ENCODE data around the gene ADCY9.
"Not testable (repeated sequence)": the region's sequence is repeated elsewhere in the genome, so short reads cannot be mapped to it uniquely, and the experiment has no call there.

Gene ADCY9

DNA sequence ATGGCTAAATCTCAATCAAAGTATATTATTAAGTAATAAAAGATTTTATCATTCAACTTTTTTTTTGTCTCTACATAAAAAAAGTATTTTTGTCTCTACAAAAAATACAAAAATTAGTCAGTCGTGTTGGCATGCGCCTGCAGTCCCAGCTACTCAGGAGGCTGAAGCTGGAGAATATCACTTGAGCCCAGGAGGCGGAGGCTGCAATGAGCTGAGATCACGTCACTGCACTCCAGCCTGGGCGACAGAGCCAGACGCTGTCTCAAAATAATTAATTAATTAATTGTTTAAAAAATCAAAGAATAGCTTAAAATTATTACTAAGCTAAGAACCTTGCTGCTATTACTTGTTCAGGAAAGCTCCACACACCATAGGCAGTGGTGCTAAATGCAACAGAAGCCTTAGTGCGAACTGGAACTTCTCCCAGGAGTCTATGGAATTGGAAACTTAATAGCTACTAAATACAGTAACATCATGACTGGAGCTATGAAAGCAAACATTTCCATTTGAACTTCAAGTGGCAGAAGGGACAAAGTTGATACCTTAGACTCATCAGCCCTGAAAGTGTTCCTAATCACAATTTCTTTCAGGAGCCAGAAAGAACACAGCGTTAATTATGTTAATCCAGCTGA is 22.6 kb downstream of the ADCY9 start:
- no peak for DNase-seq (ENCODE audit: low spot score)

DNA sequence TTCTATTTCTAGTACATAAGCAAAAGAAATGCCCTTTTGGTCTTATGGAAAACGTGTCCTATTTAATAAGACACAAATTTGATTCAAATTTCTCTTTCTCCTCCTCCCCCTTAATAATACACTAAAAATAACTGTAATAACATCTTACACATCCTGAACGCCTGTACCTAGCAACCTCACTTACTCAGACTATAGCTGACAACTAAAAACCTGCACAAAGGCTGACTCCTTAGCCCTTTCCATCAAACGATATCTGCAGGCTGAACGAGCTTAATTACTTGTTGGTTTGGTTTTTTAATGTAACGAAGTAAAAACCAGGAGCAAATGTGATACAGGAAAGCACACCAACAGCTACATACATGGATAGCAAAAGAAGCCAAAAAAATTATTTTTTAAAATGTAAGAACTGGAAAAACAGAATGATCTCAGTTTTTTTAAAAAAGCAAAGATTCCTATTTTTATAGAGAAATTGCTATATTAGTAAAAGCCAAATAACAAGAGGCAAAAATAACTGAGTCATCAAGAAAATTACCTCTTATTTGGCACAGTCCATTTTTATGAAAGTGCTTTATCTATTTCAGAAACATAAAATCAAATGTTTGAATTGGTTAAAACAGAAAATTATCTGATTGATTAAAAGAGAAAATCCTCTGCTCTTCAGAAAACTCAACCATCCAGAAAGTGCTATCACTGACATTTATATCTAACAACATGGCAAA is 23.5 kb downstream of the ADCY9 start:
- no peak for DNase-seq (ENCODE audit: low spot score)

DNA sequence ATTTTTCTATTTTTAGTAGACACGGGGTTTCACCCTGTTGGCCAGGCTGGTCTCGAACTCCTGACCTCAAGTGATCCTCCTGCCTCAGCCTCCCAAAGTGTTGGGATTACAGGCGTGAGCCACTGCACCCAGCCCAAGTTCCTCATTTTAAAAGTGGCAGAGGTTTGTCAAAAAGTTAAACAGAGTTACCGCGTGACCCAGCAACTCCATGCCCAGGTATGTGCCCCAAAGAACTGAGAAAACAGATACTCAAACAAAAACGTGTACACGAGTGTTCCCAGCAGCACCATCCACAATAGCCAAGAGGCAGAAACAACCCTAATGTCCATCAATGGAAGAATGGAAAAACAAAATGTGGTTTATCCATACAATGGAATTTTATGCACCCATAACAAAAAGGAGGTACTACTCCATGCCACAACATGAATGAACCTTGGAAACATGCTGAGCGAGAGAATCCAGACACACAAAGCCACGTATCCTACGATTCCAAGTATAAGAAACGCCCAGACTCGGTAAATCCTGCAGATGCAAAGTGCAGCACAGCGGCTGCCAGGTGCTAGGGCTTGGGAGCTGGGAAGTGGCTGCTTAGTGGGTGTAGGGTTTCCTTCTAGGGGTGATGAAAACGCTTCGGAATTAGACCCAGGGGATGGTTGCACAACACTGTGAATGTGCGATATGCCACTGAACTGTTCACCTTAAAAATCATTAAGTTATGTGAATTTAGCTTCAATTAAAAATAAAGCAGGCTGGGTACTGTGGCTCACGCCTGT is 24.8 kb downstream of the ADCY9 start:
- no peak for DNase-seq (ENCODE audit: low spot score)

DNA sequence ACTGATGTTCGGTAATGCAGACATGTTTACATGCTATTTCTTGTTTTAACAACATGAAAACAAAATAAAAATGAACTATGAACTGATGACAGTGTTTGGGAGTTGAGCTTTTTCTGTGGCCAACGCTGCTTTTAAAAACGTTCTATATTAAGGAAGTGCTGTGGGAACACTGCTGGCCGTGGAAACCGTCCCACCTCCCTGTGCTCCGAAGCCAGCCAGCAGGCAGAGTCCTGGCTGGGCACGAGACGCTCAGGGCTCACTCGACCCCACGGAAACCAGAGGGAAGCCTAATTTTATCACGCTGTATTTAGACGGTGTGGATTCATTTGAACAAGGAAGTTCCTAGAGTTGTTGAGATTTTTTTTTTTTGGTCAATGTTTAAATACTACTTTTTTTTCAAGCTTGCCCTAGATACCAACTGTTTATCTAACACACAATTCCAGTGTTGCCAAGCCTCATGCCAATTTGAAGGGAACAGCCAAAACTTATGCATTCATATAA is 25.8 kb downstream of the ADCY9 start:
- DNase-seq (ENCODE audit: low spot score), result no peak

DNA sequence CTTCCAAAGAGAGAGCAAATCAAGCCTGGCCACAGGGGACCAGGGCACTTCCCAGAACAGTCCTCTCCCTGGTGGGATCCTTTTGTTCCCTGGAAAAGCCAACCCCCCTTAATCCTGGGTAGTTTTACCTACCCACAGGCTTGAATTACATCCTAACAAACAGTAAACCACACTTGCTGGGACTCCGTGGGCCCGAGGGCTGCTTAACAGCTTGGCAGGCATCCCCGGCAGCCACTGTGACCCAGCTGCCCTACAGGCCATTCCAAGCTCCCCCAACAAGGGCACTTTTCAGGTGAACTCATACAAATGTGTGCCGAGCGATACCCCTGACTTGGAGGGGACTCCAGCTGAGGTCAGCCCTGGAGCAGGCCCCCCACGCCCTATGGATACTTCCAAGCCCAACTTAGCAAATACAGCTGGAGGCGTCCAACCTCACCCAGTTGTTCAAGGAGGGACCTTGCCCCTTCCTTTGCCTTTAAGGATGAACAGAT is 26.4 kb downstream of the ADCY9 start:
- DNase-seq (ENCODE audit: low spot score), result no peak

DNA sequence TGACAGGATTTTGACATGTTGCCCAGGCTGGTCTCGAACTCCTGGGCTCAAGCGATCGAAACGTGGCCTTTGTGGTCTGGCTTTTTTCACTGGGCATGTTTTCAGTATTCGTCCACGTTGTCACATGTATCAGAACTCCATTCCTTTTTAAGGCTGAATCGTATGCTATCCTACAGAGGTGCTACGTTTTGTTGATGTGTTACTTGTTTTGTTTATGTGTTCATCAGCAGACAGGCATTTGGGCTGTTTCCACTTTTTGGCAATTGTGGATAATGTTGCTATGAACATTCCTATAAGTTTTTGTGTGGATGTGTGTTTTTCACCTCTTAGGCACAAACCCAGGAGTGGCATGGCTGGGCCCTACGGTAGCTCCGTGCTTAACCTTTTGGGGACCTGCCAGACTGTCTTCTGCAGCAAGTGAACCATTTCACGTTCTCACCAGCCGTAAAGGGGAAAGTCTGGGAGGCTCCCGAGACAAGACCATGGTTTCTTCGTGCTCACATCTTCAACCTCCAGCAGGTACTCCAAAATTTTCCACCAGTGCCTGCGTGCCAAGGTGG is 26.9 kb downstream of the ADCY9 start:
- no peak for DNase-seq (ENCODE audit: low spot score)

DNA sequence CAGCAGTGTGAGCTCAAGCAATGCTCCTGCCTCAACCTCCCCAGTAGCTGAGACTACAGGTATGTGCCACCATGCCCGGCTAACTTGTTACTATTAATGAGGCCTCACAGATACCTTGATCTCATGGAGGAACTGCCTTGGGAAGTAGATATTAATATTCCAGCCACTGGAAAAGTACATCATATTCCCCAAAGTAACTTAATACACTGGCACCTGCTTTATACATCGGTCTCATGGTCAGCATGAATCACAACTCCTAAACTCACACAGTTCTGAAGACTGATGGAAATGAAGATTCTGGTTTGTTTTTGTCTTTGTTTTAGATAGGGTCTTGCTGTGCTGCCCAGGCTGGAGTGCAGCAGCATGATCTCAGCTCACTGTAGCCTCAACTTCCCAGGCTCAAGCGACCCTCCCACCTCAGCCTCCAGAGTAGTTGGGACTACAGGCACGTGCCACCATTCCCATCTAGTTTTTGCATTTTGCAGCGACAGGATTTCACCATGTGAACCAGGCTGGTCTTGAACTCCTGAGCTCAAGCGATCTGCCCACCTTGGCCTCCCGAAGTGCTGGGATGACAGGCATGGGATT is 28.2 kb downstream of the ADCY9 start:
- DNase-seq (ENCODE audit: low spot score), result no peak

DNA sequence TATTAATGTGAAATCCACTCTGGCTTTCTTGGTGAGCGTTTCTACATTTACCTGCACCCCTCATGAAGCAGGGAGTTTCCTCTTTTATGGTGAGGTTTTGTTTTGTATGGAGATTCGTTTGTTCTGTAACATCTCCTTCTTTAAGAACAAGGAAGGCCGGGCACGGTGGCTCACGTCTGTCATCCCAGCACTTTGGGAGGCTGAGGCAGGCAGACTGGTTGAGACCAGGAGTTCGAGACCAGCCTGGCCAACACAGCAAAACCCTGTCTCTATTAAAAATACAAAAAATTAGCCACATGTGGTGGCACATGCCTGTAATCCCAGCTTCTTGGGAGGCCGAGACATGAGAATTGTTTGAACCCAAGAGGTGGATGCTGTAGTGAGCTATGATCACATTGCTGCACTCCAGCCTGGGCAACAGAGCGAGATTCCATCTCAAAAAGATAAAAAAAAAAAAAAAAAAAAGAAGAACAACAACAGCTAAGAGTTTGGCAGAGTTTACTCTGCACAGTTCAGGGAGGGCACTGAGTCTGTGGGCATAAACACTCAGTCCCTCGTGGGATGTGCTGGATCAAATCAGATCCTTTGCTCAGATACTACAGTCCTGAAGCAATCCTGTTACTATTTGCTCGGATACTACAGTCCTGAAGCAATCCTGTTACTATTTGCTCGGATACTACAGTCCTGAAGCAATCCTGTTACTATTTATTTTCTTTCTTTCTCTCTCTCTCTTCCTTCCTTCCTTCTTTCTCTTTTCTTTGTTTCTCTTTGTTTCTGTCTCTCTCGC is 28.9 kb downstream of the ADCY9 start:
- no peak for DNase-seq (ENCODE audit: low spot score)

DNA sequence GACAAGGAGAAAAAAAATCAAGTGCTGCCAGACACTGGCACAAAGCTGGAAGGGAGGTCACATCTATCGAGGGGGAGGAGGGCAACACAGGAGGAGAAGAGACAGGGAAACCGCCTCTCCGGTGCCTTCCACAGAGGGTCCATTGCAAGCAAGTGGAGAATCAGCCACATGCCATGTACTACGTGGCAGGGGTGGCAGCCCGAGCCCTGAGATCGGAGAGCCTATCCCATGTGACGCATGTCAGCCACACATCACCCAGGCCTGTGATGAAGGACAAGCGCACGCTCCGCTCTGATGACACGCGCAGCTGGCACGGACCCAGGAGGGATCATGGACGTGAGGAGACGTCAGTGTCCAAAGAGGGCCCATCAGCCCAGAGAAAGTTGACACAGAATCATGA is 30.1 kb downstream of the ADCY9 start:
- DNase-seq (ENCODE audit: low spot score), result no peak

DNA sequence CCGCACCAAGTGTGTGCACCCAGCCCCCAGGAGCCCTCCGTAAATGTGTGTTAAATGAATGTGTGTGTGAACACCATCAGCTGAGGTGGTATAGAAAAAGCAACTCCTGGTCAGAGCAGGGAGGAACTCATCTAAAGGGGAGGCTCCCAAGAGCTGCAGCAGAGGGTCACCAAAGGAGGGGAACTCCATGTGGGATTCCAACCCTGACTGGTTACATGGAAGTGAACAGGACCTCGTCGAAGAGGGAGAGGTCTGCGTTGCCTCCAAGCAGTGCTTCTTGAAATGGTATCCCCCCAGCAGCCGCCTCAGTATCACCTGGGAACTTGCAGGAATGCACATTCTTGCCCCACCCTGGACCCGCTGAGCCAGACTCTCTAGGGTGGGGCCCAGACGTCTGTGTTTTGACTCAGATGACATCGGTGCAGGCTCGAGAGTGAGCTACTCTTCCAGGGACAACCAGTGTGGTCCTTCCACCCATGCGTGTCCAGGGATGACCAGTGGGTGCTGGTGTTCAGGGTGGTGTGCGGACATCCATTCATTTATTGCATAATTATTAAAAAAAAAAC is 30.8 kb downstream of the ADCY9 start:
- DNase-seq (ENCODE audit: low spot score), result no peak

DNA sequence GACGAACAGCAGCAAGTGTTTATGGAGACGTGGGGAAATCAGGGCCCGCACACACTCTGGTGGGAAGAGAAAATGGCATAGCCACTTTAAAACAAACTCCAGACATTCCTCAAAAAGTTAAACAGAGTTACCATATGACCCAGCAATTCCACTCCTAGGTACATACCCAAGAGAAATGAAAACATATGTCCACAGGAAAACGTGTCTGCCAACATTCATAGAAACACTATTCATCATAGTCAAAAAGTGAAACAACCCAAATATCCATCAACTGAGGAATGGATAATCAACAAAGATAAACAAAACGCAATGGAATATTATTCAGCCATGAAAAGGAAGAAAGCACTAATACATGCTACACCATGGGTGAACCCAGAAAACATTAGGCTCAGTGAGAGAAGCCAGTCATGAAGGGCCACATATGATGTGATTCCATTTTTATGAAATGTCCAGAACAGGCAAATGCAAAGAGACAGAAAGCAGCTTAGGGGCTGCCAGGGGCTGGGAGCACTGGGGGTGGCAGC is 32.8 kb downstream of the ADCY9 start:
- no peak for DNase-seq (ENCODE audit: low spot score)

DNA sequence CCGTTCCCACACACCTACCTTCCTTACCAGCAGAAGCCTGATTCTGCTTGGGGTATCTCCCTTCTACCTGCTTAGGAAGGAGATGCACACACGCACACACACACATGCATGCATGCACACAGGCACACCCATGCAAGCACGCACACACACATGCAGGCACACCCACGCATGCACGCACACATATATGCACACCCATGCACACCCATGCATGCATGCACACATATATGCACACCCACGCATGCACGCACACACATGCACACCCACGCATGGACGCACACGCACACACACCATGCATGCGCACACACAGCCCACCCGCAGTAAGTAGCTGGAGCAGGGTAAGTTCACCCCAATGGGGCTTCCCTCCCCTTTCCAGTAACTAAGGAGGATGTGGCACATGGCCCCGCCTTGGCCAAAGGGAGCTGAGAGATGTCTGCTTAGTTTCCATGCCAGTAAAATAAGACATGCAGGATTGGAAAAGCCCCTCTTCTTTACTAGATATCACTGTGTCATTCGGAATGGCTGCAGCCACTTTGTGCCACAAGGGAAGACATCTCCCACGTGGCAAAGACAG is 33.7 kb downstream of the ADCY9 start:
- no peak for DNase-seq (ENCODE audit: low spot score)

DNA sequence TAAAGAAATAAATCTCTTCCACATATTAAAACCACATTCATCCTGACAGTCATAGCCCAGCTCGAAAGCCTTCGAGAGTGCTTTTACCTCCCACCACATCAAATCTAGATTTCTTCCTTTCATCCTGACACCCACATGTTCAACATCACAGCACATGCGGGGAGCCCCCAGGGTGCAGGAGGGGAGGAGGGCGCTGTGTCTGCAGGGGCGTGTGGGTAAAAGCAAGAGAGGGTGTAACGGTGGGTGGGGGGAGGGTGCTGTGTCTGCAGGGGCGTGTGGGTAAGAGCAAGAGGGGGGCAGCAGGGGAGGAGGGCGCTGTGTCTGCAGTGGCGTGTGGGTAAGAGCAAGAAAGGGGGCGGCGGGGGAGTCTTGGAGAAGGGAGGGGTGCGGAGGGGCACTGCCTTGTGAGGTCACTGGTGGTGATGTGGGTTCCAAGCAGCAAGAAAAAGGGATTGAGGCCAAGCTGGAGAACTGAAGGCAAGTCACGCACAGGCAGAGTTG is 34.7 kb downstream of the ADCY9 start:
- no peak for DNase-seq (ENCODE audit: low spot score)

DNA sequence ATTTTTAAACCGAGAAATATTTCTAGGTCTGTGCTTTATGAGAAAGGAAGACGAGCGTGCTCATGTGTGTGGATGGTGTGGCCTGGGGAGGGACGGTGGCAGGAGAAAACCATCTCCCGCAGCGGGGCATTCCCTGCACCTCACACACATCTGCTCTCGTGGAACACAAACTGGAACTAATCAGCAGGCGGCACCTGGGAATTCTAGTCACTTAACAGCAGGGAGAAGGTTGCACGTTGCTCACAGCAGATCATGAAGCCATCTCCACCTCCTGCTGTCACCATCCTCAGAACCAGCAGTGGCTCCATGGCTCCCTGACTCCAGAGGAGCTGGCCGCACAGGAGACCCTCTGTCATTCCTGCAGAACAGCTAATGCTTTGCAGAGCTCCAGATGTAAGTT is 35.2 kb downstream of the ADCY9 start:
- DNase-seq (ENCODE audit: low spot score), result no peak

DNA sequence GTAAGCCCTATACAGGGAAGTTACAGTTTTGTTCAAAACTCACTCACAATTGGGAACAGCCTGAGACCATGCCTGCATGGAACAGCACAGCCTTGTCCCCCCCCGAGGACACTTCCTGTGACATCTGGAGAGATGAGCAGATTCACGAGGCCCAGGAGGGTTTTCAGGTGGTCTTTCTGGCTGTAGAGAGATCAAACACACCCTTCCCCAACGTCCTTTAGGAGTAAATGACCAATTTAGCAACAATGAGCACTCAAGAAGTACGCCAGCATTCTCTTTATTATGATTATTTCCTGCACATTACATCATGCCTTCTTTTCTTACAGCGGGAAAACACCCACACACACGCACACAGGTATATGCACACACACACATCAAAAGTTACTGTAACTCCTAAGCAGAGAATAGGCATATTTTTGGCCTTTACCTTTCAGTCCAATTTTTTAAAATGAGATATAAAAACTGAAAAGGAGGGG is 39.0 kb downstream of the ADCY9 start:
- DNase-seq (ENCODE audit: low spot score), result no peak

DNA sequence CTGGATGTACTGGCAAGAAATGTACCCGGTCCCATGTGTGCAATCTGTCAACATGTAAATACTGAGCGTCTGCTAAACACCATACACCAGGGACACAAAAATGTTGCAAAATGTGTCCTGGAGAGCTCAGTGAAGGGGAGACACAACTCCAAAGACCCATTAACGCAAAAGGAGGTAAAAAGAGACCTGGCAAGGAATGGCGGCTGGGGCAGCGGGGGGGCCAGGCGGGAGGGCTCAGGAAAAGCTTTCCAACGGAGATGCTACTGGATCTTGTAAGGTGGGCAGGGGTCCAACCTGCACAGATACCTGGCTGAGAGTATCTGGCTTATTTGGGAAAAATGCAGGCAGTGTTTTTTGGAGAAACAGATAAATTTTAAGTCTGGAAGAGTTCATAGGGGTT is 40.7 kb downstream of the ADCY9 start:
- DNase-seq (ENCODE audit: low spot score), result no peak

DNA sequence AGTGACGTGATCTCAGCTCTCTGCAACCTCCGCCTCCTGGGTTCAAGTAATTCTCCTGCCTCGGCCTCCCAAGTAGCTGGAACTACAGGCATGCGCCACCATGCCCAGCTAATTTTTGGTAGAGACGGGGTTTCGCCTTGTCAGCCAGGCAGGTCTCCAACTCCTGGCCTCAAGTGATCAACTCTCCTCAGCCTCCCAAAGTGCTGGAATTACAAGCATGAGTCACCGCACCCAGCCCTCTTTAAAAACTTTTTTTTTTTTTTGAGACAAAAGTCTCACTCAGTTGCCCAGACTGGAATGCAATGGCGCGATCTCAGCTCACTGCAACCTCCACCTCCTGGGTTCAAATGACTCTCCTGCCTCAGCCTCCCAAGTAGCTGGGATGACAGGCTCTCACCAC is 43.1 kb downstream of the ADCY9 start:
- not testable (repeated sequence) for DNase-seq (ENCODE audit: low spot score)

DNA sequence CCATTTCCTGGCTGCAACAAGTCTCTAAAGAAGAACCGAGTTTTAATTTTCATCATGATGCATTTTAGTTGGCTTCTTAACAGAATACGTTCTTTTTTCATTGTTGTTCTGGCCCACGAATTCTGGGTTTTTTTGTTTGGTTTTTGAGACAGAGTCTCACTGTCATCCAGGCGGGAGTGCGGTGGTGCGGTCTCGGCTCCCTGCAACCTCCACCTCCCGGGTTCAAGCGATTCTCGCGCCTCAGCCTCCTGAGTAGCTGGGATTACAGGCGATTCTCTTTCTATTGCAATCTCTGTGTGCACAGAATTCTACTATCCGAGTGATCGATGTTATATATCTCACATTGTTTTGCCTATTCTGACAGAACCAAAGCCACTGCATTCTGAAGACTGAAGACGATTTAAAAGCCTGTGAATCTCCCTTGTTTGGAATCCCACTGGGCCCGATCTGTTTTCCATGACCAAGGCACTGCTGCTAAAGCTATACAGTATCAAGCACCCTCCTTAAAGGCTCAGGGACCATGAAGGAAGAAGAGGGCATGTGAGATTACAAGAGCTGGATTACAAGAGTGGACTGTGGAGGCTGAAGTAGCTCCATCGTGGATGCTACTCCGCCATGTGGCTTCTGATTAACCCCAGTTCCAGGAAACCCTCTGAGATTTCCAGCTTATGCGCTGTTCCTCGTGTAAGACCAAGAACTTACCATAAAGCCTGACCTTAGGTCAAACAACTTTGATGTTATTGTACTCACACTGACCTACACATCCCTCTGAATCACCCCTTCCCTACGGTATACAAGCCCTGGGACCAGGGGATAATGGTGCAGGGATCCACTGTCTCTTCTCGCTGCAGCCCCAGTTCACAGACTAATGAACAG is 44.3 kb downstream of the ADCY9 start:
- no peak for DNase-seq (ENCODE audit: low spot score)

DNA sequence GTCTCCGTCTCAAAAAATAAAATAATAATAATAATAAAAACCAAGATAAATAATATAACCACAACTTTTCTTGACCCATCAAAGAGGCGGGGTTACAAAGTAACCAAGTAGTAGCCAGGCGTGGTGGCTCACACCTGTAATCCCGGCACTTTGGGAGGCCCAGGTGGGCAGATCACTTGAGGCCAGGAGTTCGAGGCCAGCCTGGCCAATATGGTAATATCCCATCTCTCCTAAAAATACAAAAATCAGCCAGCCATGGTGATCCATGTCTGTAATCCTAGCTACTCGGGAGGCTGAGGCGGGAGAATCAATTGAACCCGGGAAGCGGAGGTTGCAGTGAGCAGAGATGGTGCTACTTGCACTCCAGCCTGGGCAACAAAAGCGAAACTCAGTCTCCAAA is 45.3 kb downstream of the ADCY9 start:
- no peak for DNase-seq (ENCODE audit: low spot score)
